ENCODE measurements around the gene RNF41. TPM values are rescaled to one million over a fixed set of nuclear protein-coding genes. Genes with fewer than 3 reads are reported as not detected.

RNF41 gene
- total RNA-seq, 1 donor from 2014 or later = 48.6 TPM

GRCh38 chr12:56241424-56242303 is 19.9 kb upstream of the RNF41 start:
- Mint-ChIP-seq H3K36me3 (ENCODE audit: low read depth) (peaks cover 18% of the 10 kb centered on the region), H3K4me1 (peaks cover 16% of the 10 kb centered on the region), H3K9me3 (no peaks in the 10 kb centered on the region), H3K27ac (ENCODE audit: unreplicated experiment) (no peak overlapping the region), H3K4me3 (peak overlapping the region; percentile 41), H3K27me3 (ENCODE audit: low read depth) (no peaks in the 10 kb centered on the region)
- no peak for TF ChIP-seq CTCF (conservative IDR thresholded peaks at IDR 0.05)
- DNase-seq (ENCODE audit: low read depth, low spot score) = no peak

- Mint-ChIP-seq H3K27me3 (ENCODE audit: low read depth) (no peaks in the 10 kb centered on the region), H3K4me3 (no peak overlapping the region), H3K4me1 (peaks cover 16% of the 10 kb centered on the region), H3K27ac (ENCODE audit: unreplicated experiment) (no peak overlapping the region), H3K36me3 (ENCODE audit: low read depth) (peaks cover 12% of the 10 kb centered on the region), H3K9me3 (no peaks in the 10 kb centered on the region)
- no peak for TF ChIP-seq CTCF (conservative IDR thresholded peaks at IDR 0.05)
- no peak for DNase-seq (ENCODE audit: low read depth, low spot score)
Observed at GRCh38 chr12:56237552-56237951, 15.8 kb upstream of the RNF41 start.

- Mint-ChIP-seq H3K27me3 (ENCODE audit: low read depth) (no peaks in the 10 kb centered on the region), H3K4me3 (no peak overlapping the region), H3K36me3 (ENCODE audit: low read depth) (peaks cover 10% of the 10 kb centered on the region), H3K27ac (ENCODE audit: unreplicated experiment) (no peak overlapping the region), H3K4me1 (peaks cover 12% of the 10 kb centered on the region), H3K9me3 (no peaks in the 10 kb centered on the region)
- DNase-seq (ENCODE audit: low read depth, low spot score) = no peak
- no peak for TF ChIP-seq CTCF (conservative IDR thresholded peaks at IDR 0.05)
Observed at GRCh38 chr12:56236985-56237384, 15.3 kb upstream of the RNF41 start.

GRCh38 chr12:56236091-56236490 is 14.4 kb upstream of the RNF41 start:
- Mint-ChIP-seq H3K4me1 (peaks cover 4% of the 10 kb centered on the region), H3K9me3 (no peaks in the 10 kb centered on the region), H3K27ac (ENCODE audit: unreplicated experiment) (no peak overlapping the region), H3K36me3 (ENCODE audit: low read depth) (peaks cover 2% of the 10 kb centered on the region), H3K4me3 (no peak overlapping the region), H3K27me3 (ENCODE audit: low read depth) (no peaks in the 10 kb centered on the region)
- DNase-seq (ENCODE audit: low read depth, low spot score) = no peak
- no peak for TF ChIP-seq CTCF (conservative IDR thresholded peaks at IDR 0.05)

- Mint-ChIP-seq H3K27me3 (ENCODE audit: low read depth) (no peaks in the 10 kb centered on the region), H3K4me1 (no peaks in the 10 kb centered on the region), H3K4me3 (peak overlapping the region; percentile 32), H3K27ac (ENCODE audit: unreplicated experiment) (peak overlapping the region; percentile 65), H3K9me3 (no peaks in the 10 kb centered on the region), H3K36me3 (ENCODE audit: low read depth) (no peaks in the 10 kb centered on the region)
- no peak for TF ChIP-seq CTCF (conservative IDR thresholded peaks at IDR 0.05)
- no peak for DNase-seq (ENCODE audit: low read depth, low spot score)
Observed at GRCh38 chr12:56234746-56235436, 13.2 kb upstream of the RNF41 start.
